Measurements from ENCODE around the gene CENPN. TPM values are rescaled to one million over a fixed set of nuclear protein-coding genes. Genes with fewer than 3 reads are reported as not detected.

Gene CENPN
- total RNA-seq, 4 donors from 2014 or later: 4.9 to 12.7 (median 8.5) TPM

DNA sequence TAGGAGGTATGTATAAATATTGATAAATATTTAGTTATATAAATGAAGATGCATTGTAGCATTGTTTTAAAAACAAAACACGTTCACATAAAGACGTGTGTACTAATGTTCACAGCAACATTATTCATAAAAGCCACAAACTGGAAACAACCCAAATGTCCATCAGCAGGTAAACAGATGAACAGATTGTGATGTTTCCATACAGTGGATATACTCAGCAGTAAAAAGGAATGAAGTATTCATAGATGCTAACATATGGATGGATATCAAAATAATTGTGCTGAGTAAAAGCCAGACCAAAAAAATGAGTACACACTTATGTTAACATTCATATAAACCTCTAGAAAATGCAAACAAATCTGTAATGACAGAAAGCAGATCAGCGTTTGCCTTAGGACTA lies 6.0 kb downstream of the CENPN start:
- Histone ChIP-seq H3K27me3 (no peaks in the 10 kb centered on the region), H3K4me3 (no peak overlapping the region), H3K27ac (no peak overlapping the region), H3K36me3 (no peaks in the 10 kb centered on the region), H3K4me1 (peaks cover 0 to 5% (median 3%) of the 10 kb centered on the region in 4 donors), H3K9me3 (no peaks in the 10 kb centered on the region)
- whole genome bisulfite sequencing, 2 donors (ENCODE audit: low coverage in 1 of 2): 90 to 97% methylated on average over 2 to 3 of the region's 3 CpGs
- TF ChIP-seq EP300 (IDR thresholded peaks at IDR 0.05; ENCODE audit: low read depth) (no peak), POLR2AphosphoS5 (IDR thresholded peaks at IDR 0.05) (no peak), POLR2A (IDR thresholded peaks at IDR 0.05) (no peak)
- TF ChIP-seq, protein P1, sequence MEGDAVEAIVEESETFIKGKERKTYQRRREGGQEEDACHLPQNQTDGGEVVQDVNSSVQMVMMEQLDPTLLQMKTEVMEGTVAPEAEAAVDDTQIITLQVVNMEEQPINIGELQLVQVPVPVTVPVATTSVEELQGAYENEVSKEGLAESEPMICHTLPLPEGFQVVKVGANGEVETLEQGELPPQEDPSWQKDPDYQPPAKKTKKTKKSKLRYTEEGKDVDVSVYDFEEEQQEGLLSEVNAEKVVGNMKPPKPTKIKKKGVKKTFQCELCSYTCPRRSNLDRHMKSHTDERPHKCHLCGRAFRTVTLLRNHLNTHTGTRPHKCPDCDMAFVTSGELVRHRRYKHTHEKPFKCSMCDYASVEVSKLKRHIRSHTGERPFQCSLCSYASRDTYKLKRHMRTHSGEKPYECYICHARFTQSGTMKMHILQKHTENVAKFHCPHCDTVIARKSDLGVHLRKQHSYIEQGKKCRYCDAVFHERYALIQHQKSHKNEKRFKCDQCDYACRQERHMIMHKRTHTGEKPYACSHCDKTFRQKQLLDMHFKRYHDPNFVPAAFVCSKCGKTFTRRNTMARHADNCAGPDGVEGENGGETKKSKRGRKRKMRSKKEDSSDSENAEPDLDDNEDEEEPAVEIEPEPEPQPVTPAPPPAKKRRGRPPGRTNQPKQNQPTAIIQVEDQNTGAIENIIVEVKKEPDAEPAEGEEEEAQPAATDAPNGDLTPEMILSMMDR (IDR thresholded peaks at IDR 0.05): no peak
- in situ Hi-C loops (cut with MboI; ENCODE audit: low pct_ligation_motif_present in 1 of 4, low pct_unique_long_range_greater_than_20kb in 1 of 4, low sequenced_read_pairs in 3 of 4): loop anchor here in 1 of 4 donors (25.0 kb wide), 1 partner anchor 299 kb away; the partner anchor contains the start of gene GAN
- DNase-seq: no peak
- intact Hi-C loops (cut with DNase I; ENCODE audit: low total_unique reads): no loop called here

DNA sequence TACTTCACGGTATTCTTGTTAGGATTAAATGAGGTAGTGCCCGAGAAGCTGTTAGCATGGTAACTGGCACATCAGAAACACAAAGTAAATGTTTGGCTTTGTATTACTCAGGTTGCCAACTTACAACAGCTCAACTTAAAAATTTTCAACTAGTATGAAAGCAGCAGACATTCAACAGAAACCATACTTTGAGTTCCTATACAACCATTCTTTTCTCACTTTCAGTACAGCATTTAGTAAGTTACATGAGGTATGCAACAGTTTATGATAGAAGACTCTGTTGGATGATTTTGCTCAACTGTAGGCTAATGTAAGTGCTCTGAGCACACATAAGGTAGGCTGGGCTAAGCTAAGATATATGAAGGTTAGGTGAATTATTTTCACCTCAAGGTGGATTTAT lies 7.7 kb downstream of the CENPN start:
- in situ Hi-C loops (cut with MboI; ENCODE audit: low pct_ligation_motif_present in 1 of 4, low pct_unique_long_range_greater_than_20kb in 1 of 4, low sequenced_read_pairs in 3 of 4): loop anchor here in 1 of 4 donors (25.0 kb wide), 1 partner anchor 298 kb away; the partner anchor contains the start of gene GAN
- WGBS, 2 donors (ENCODE audit: low coverage in 1 of 2): 88% methylated on average over 2 of the region's 2 CpGs; no CpG with 5 or more reads in 1 of the 2 donors
- H3K4me1 ChIP-seq: no peaks in the 10 kb centered on the region
- H3K36me3 ChIP-seq: no peaks in the 10 kb centered on the region
- DNase-seq: no peak
- no peak for TF ChIP-seq EP300 (IDR thresholded peaks at IDR 0.05; ENCODE audit: low read depth)
- TF ChIP-seq POLR2A (IDR thresholded peaks at IDR 0.05): no peak
- TF ChIP-seq, protein P1 (IDR thresholded peaks at IDR 0.05): no peak
- TF ChIP-seq POLR2AphosphoS5 (IDR thresholded peaks at IDR 0.05): no peak
- no peaks in the 10 kb centered on the region for H3K27me3 ChIP-seq
- intact Hi-C loops (cut with DNase I; ENCODE audit: low total_unique reads): no loop called here
- H3K9me3 ChIP-seq: no peaks in the 10 kb centered on the region
- H3K4me3 ChIP-seq: no peak overlapping the region
- no peak overlapping the region for H3K27ac ChIP-seq

GRCh38 chr16:81018496-81018895 lies 11.5 kb downstream of the CENPN start:
- Histone ChIP-seq H3K27me3 (no peaks in the 10 kb centered on the region), H3K4me3 (no peak overlapping the region), H3K9me3 (no peaks in the 10 kb centered on the region), H3K36me3 (peaks cover 0 to 13% (median 2%) of the 10 kb centered on the region in 4 donors), H3K27ac (no peak overlapping the region), H3K4me1 (no peaks in the 10 kb centered on the region)
- no peak for DNase-seq
- 91 to 100% methylated on average over 2 of the region's 2 CpGs for WGBS, 2 donors (ENCODE audit: low coverage in 1 of 2)
- in situ Hi-C loops (cut with MboI; ENCODE audit: low pct_ligation_motif_present in 1 of 4, low pct_unique_long_range_greater_than_20kb in 1 of 4, low sequenced_read_pairs in 3 of 4) (loop anchor here in 1 of 4 donors (25.0 kb wide), 1 partner anchor 294 kb away; the partner anchor contains the start of gene GAN), intact Hi-C loops (cut with DNase I; ENCODE audit: low total_unique reads) (no loop called here)
- TF ChIP-seq, protein P1 (IDR thresholded peaks at IDR 0.05): no peak
- TF ChIP-seq POLR2A (IDR thresholded peaks at IDR 0.05) (no peak), POLR2AphosphoS5 (IDR thresholded peaks at IDR 0.05) (no peak), EP300 (IDR thresholded peaks at IDR 0.05; ENCODE audit: low read depth) (no peak)

GRCh38 chr16:81026429-81026828 lies 19.4 kb downstream of the CENPN start:
- intact Hi-C loops (cut with DNase I; ENCODE audit: low total_unique reads) (no loop called here), in situ Hi-C loops (cut with MboI; ENCODE audit: low pct_ligation_motif_present in 1 of 4, low pct_unique_long_range_greater_than_20kb in 1 of 4, low sequenced_read_pairs in 3 of 4) (loop anchor here in 3 of 4 donors (25.0 kb wide), 1 partner anchor 711 kb away; no protein-coding TSS in a partner anchor)
- no peaks in the 10 kb centered on the region for H3K27me3 ChIP-seq
- H3K36me3 ChIP-seq: peaks cover 0 to 11% (median 2%) of the 10 kb centered on the region in 4 donors
- WGBS, 2 donors (ENCODE audit: low coverage in 1 of 2): 78 to 87% methylated on average over 4 of the region's 4 CpGs
- H3K9me3 ChIP-seq: no peaks in the 10 kb centered on the region
- no peak overlapping the region for H3K4me3 ChIP-seq
- no peak overlapping the region for H3K27ac ChIP-seq
- TF ChIP-seq POLR2AphosphoS5 (IDR thresholded peaks at IDR 0.05): no peak
- TF ChIP-seq EP300 (IDR thresholded peaks at IDR 0.05; ENCODE audit: low read depth): no peak
- no peak for TF ChIP-seq POLR2A (IDR thresholded peaks at IDR 0.05)
- TF ChIP-seq, protein P1 (IDR thresholded peaks at IDR 0.05): no peak
- H3K4me1 ChIP-seq: no peaks in the 10 kb centered on the region
- no peak for DNase-seq
